HG03196 (cell line): ENCODE measurements around the gene TNIK.
"Not testable (repeated sequence)": the region's sequence is repeated elsewhere in the genome, so short reads cannot be mapped to it uniquely, and the experiment has no call there.

Source experiments
- ATAC-seq: cut with Tn5 transposase; IDR thresholded peaks from one replicate; pipeline ENCODE4 v1.9.1; 2021; ENCODE audit not compliant: unreplicated experiment

The TNIK gene

GRCh38 chr3:171262431-171262830, 197.8 kb downstream of the TNIK start:
- ATAC-seq, result no peak

GRCh38 chr3:171261487-171261886, 198.7 kb downstream of the TNIK start:
- ATAC-seq, result no peak

GRCh38 chr3:171260899-171261298, 199.3 kb downstream of the TNIK start:
- no peak for ATAC-seq

- ATAC-seq, result no peak
These were observed 199.7 kb downstream of the TNIK start for GRCh38 chr3:171260466-171260865.

GRCh38 chr3:171258316-171258715, 201.9 kb downstream of the TNIK start:
- ATAC-seq, result no peak

GRCh38 chr3:171257251-171258203, 202.7 kb downstream of the TNIK start:
- peak; percentile 45 for ATAC-seq

GRCh38 chr3:171256445-171257250, 203.6 kb downstream of the TNIK start:
- ATAC-seq, result no peak

GRCh38 chr3:171255236-171255806, 204.9 kb downstream of the TNIK start:
- ATAC-seq, result peak; percentile 50

- no peak for ATAC-seq
These were observed 205.9 kb downstream of the TNIK start for GRCh38 chr3:171254315-171254714.

GRCh38 chr3:171251835-171252234, 208.4 kb downstream of the TNIK start:
- no peak for ATAC-seq

GRCh38 chr3:171250444-171250843, 209.8 kb downstream of the TNIK start:
- no peak for ATAC-seq

GRCh38 chr3:171249245-171249644, 211.0 kb downstream of the TNIK start:
- ATAC-seq, result peak; percentile 13

- peak; percentile 78 for ATAC-seq
These were observed 211.6 kb downstream of the TNIK start for GRCh38 chr3:171248426-171249111.

- ATAC-seq, result no peak
These were observed 214.1 kb downstream of the TNIK start for GRCh38 chr3:171245796-171246765.

- ATAC-seq, result no peak
These were observed 217.3 kb downstream of the TNIK start for GRCh38 chr3:171242951-171243350.

GRCh38 chr3:171242170-171242569, 218.0 kb downstream of the TNIK start:
- no peak for ATAC-seq

GRCh38 chr3:171241655-171242054, 218.6 kb downstream of the TNIK start:
- ATAC-seq, result not testable (repeated sequence)

- ATAC-seq, result peak; percentile 55
These were observed 219.7 kb downstream of the TNIK start for GRCh38 chr3:171240504-171240835.

GRCh38 chr3:171239757-171240503, 220.3 kb downstream of the TNIK start:
- ATAC-seq, result no peak
